ENCODE data around the gene MKNK2. TPM values are rescaled to one million over a fixed set of nuclear protein-coding genes. Genes with fewer than 3 reads are reported as not detected.

The MKNK2 gene
- total RNA-seq, 2 donors from 2014 or later: 120 to 123 TPM

GRCh38 chr19:2057484-2058469, 6.7 kb upstream of the MKNK2 start:
- Histone ChIP-seq H3K27me3 (ENCODE audit: control insufficient read depth, insufficient read depth, low read length, poor library complexity, severe bottlenecking) (no peaks in the 10 kb centered on the region), H3K27ac (ENCODE audit: low read depth, low read length) (peak overlapping the region; percentile 57), H3K4me3 (ENCODE audit: low read length) (no peak overlapping the region), H3K36me3 (ENCODE audit: control insufficient read depth, insufficient read depth, low read length) (no peaks in the 10 kb centered on the region), H3K9ac (ENCODE audit: extremely low read depth, low read length, poor library complexity, severe bottlenecking) (no peak overlapping the region), H3K9me3 (ENCODE audit: control insufficient read depth, low read length) (no peaks in the 10 kb centered on the region), H3K4me1 (ENCODE audit: control insufficient read depth, insufficient read depth, low read length) (peaks cover 5% of the 10 kb centered on the region)
- DNase-seq: no peak
- TF ChIP-seq CTCF (conservative IDR thresholded peaks at IDR 0.05): no peak
- no peaks in the 10 kb centered on the region for H3K36me3 Mint-ChIP-seq (ENCODE audit: low read depth)
- no peaks in the 10 kb centered on the region for H3K27me3 Mint-ChIP-seq (ENCODE audit: insufficient read depth)
- H3K9me3 Mint-ChIP-seq: no peaks in the 10 kb centered on the region
- H3K4me1 Mint-ChIP-seq: peaks cover 15% of the 10 kb centered on the region
- 88% methylated on average over 15 to 23 of the region's 23 CpGs for WGBS, 2 experiments (ENCODE audit: insufficient coverage in 1 of 2, insufficient read length in 1 of 2)
- peak overlapping the region; percentile 78 for H3K27ac Mint-ChIP-seq
- H3K4me3 Mint-ChIP-seq: no peak overlapping the region

- no peak overlapping the region for H3K4me3 Mint-ChIP-seq
- H3K27me3 ChIP-seq (ENCODE audit: control insufficient read depth, insufficient read depth, low read length, poor library complexity, severe bottlenecking): no peaks in the 10 kb centered on the region
- H3K9ac ChIP-seq (ENCODE audit: extremely low read depth, low read length, poor library complexity, severe bottlenecking): no peak overlapping the region
- H3K27ac ChIP-seq (ENCODE audit: low read depth, low read length): no peak overlapping the region
- no peak overlapping the region for H3K27ac Mint-ChIP-seq
- H3K27me3 Mint-ChIP-seq (ENCODE audit: insufficient read depth): no peaks in the 10 kb centered on the region
- WGBS, 2 experiments (ENCODE audit: insufficient coverage in 1 of 2, insufficient read length in 1 of 2): 92 to 95% methylated on average over 2 to 5 of the region's 5 CpGs
- no peaks in the 10 kb centered on the region for H3K36me3 ChIP-seq (ENCODE audit: control insufficient read depth, insufficient read depth, low read length)
- H3K9me3 ChIP-seq (ENCODE audit: control insufficient read depth, low read length): no peaks in the 10 kb centered on the region
- DNase-seq: no peak
- H3K36me3 Mint-ChIP-seq (ENCODE audit: low read depth): no peaks in the 10 kb centered on the region
- H3K4me1 Mint-ChIP-seq: peaks cover 12% of the 10 kb centered on the region
- H3K9me3 Mint-ChIP-seq: no peaks in the 10 kb centered on the region
- H3K4me1 ChIP-seq (ENCODE audit: control insufficient read depth, insufficient read depth, low read length): peaks cover 5% of the 10 kb centered on the region
- TF ChIP-seq CTCF (conservative IDR thresholded peaks at IDR 0.05): no peak
- H3K4me3 ChIP-seq (ENCODE audit: low read length): no peak overlapping the region
Observed at GRCh38 chr19:2056837-2057192, 5.8 kb upstream of the MKNK2 start.

- no peak for TF ChIP-seq CTCF (conservative IDR thresholded peaks at IDR 0.05)
- Histone ChIP-seq H3K27ac (ENCODE audit: low read depth, low read length) (no peak overlapping the region), H3K36me3 (ENCODE audit: control insufficient read depth, insufficient read depth, low read length) (no peaks in the 10 kb centered on the region), H3K9ac (ENCODE audit: extremely low read depth, low read length, poor library complexity, severe bottlenecking) (no peak overlapping the region), H3K4me1 (ENCODE audit: control insufficient read depth, insufficient read depth, low read length) (peaks cover 5% of the 10 kb centered on the region), H3K9me3 (ENCODE audit: control insufficient read depth, low read length) (no peaks in the 10 kb centered on the region), H3K27me3 (ENCODE audit: control insufficient read depth, insufficient read depth, low read length, poor library complexity, severe bottlenecking) (no peaks in the 10 kb centered on the region), H3K4me3 (ENCODE audit: low read length) (no peak overlapping the region)
- Mint-ChIP-seq H3K36me3 (ENCODE audit: low read depth) (no peaks in the 10 kb centered on the region), H3K27ac (peak overlapping the region; percentile 58), H3K9me3 (no peaks in the 10 kb centered on the region), H3K4me1 (peaks cover 12% of the 10 kb centered on the region), H3K27me3 (ENCODE audit: insufficient read depth) (no peaks in the 10 kb centered on the region), H3K4me3 (no peak overlapping the region)
- DNase-seq: peak; percentile 71
- WGBS, 2 experiments (ENCODE audit: insufficient coverage in 1 of 2, insufficient read length in 1 of 2): 52 to 80% methylated on average over 8 to 22 of the region's 22 CpGs
Observed at GRCh38 chr19:2055931-2056836, 5.1 kb upstream of the MKNK2 start.

Data from endodermal cell (in vitro differentiated cells).